ENCODE measurements around the gene MYMX. TPM values are rescaled to one million over a fixed set of nuclear protein-coding genes. Genes with fewer than 3 reads are reported as not detected.

The MYMX gene
- polyA plus RNA-seq, 3 donors: not detected

- Histone ChIP-seq H3K27me3 (ENCODE audit: control insufficient read depth in 2 of 2, insufficient read depth in 2 of 2, low read length in 2 of 2) (no peaks in the 10 kb centered on the region), H3K4me2 (replicated peaks; ENCODE audit: extremely low read depth, low read length, poor library complexity, severe bottlenecking) (no peak overlapping the region), H3K27ac (ENCODE audit: low read depth in 1 of 2, low read length in 2 of 2) (no peak overlapping the region), H3K36me3 (replicated peaks in 1 of 2; ENCODE audit: control insufficient read depth in 1 of 2, insufficient read depth in 2 of 2, low read length in 2 of 2) (peaks cover 5 to 14% of the 10 kb centered on the region in 2 donors), H3K4me1 (ENCODE audit: control insufficient read depth in 1 of 2, insufficient read depth in 2 of 2, low read length in 2 of 2) (peaks cover 32 to 35% of the 10 kb centered on the region in 2 donors), H3K9me3 (replicated peaks in 1 of 2; ENCODE audit: control insufficient read depth in 1 of 2, insufficient read depth in 1 of 2, low read length in 2 of 2) (no peaks in the 10 kb centered on the region), H2AFZ (ENCODE audit: insufficient read depth, low read depth, low read length, poor library complexity, severe bottlenecking) (no peak overlapping the region), H3K79me2 (ENCODE audit: insufficient read depth, low read length) (no peaks in the 10 kb centered on the region), H3K9ac (ENCODE audit: insufficient read depth, low read length, poor library complexity, severe bottlenecking) (no peak overlapping the region), H4K20me1 (ENCODE audit: insufficient read depth, low read length) (no peaks in the 10 kb centered on the region), H3K4me3 (replicated peaks in 1 of 3; ENCODE audit: low read depth in 2 of 3, low read length in 3 of 3) (no peak overlapping the region)
- WGBS (ENCODE audit: insufficient coverage): 69% methylated on average over 4 of the region's 5 CpGs
- Mint-ChIP-seq H3K9me3 (peaks cover 0 to 1% (median 0%) of the 10 kb centered on the region in 7 donors), H3K4me3 (no peak overlapping the region), H3K4me1 (peaks cover 53% of the 10 kb centered on the region), H3K36me3 (peaks cover 17 to 29% of the 10 kb centered on the region in 2 donors), H3K27ac (peak overlapping the region in 3 of 7 donors; percentile 69 to 88 (median 83)), H3K27me3 (ENCODE audit: low read depth in 3 of 3) (peaks cover 0 to 6% (median 0%) of the 10 kb centered on the region in 3 donors)
- DNase-seq: no peak
- intact Hi-C loops (cut with micrococcal nuclease): loop anchor here (5.0 kb wide), 1 partner anchor 62 kb away; no protein-coding TSS in a partner anchor
- TF ChIP-seq CTCF (IDR thresholded peaks at IDR 0.05): peak; percentile 23
These were observed 17.6 kb downstream of the MYMX start for GRCh38 chr6:44234101-44235025.

GRCh38 chr6:44235269-44235668, 18.5 kb downstream of the MYMX start:
- Histone ChIP-seq H3K9ac (ENCODE audit: insufficient read depth, low read length, poor library complexity, severe bottlenecking) (no peak overlapping the region), H3K36me3 (replicated peaks in 1 of 2; ENCODE audit: control insufficient read depth in 1 of 2, insufficient read depth in 2 of 2, low read length in 2 of 2) (peaks cover 5 to 7% of the 10 kb centered on the region in 2 donors), H4K20me1 (ENCODE audit: insufficient read depth, low read length) (no peaks in the 10 kb centered on the region), H3K4me1 (ENCODE audit: control insufficient read depth in 1 of 2, insufficient read depth in 2 of 2, low read length in 2 of 2) (peaks cover 32 to 35% of the 10 kb centered on the region in 2 donors), H3K9me3 (replicated peaks in 1 of 2; ENCODE audit: control insufficient read depth in 1 of 2, insufficient read depth in 1 of 2, low read length in 2 of 2) (no peaks in the 10 kb centered on the region), H3K4me2 (replicated peaks; ENCODE audit: extremely low read depth, low read length, poor library complexity, severe bottlenecking) (no peak overlapping the region), H3K27ac (ENCODE audit: low read depth in 1 of 2, low read length in 2 of 2) (no peak overlapping the region), H3K27me3 (ENCODE audit: control insufficient read depth in 2 of 2, insufficient read depth in 2 of 2, low read length in 2 of 2) (no peaks in the 10 kb centered on the region), H3K4me3 (replicated peaks in 1 of 3; ENCODE audit: low read depth in 2 of 3, low read length in 3 of 3) (no peak overlapping the region), H2AFZ (ENCODE audit: insufficient read depth, low read depth, low read length, poor library complexity, severe bottlenecking) (no peak overlapping the region), H3K79me2 (ENCODE audit: insufficient read depth, low read length) (no peaks in the 10 kb centered on the region)
- DNase-seq: no peak
- H3K36me3 Mint-ChIP-seq: peaks cover 16 to 23% of the 10 kb centered on the region in 2 donors
- H3K9me3 Mint-ChIP-seq: no peaks in the 10 kb centered on the region
- H3K27me3 Mint-ChIP-seq (ENCODE audit: low read depth in 3 of 3): peaks cover 0 to 6% (median 3%) of the 10 kb centered on the region in 3 donors
- no peak for TF ChIP-seq CTCF (IDR thresholded peaks at IDR 0.05)
- peak overlapping the region in 3 of 7 donors; percentile 26 to 60 (median 41) for H3K27ac Mint-ChIP-seq
- intact Hi-C loops (cut with micrococcal nuclease): loop anchor here (5.0 kb wide), 1 partner anchor 63 kb away; no protein-coding TSS in a partner anchor
- H3K4me3 Mint-ChIP-seq: no peak overlapping the region
- WGBS (ENCODE audit: insufficient coverage): 71% methylated on average over 4 of the region's 6 CpGs
- H3K4me1 Mint-ChIP-seq: peaks cover 51% of the 10 kb centered on the region
